Spleen (tissue), 11 donors: ENCODE data around the gene RMI2. TPM values are rescaled to one million over a fixed set of nuclear protein-coding genes. Genes with fewer than 3 reads are reported as not detected.
A peak's percentile ranks its signal among the peaks of the same experiment; 100 is the strongest.

Experiments used
- DNase-seq: peaks from one replicate; pipeline ENCODE4 v3.0.0-alpha.2; 2020
- H3K27ac ChIP-seq, 8 donors: fragments of 200-600 bp; sonication (generic) in 7 of 8; 1 replicate in 4 of 8; 2 replicates in 4 of 8; pipeline versions ENCODE4 v1.5.0 to v1.8.0; 2016 to 2021; ENCODE audit warnings: inconsistent platforms in 4 of 8, mild to moderate bottlenecking in 4 of 8, moderate library complexity in 1 of 8
- H3K27me3 ChIP-seq, 7 donors: fragments of 200-600 bp; sonication (generic) in 6 of 7; replicated peaks in 1 of 7; 1 replicate in 4 of 7; 2 replicates in 3 of 7; pipeline versions ENCODE4 v1.5.0 to v1.8.0; 2016 to 2021; ENCODE audit warnings: inconsistent platforms in 3 of 7, mild to moderate bottlenecking in 1 of 7
- H3K36me3 ChIP-seq, 6 donors: fragments of 200-600 bp; sonication (generic) in 5 of 6; 1 replicate in 4 of 6; 2 replicates in 2 of 6; pipeline versions ENCODE4 v1.5.0 to v1.8.0; 2016 to 2021; ENCODE audit warnings: inconsistent platforms in 2 of 6
- H3K4me1 ChIP-seq, 6 donors: fragments of 200-600 bp; sonication (generic) in 5 of 6; 1 replicate in 3 of 6; 2 replicates in 3 of 6; pipeline versions ENCODE4 v1.5.0 to v1.8.0; 2016 to 2021; ENCODE audit warnings: inconsistent platforms in 3 of 6
- H3K4me3 ChIP-seq, 8 donors: fragments of 200-600 bp; sonication (generic) in 7 of 8; 1 replicate in 4 of 8; 2 replicates in 4 of 8; pipeline versions ENCODE4 v1.5.0 to v1.8.0; 2016 to 2021; ENCODE audit warnings: inconsistent platforms in 4 of 8, mild to moderate bottlenecking in 4 of 8, moderate library complexity in 2 of 8
- H3K9me3 ChIP-seq, 8 donors: fragments of 200-600 bp; sonication (generic) in 7 of 8; 1 replicate in 4 of 8; 2 replicates in 4 of 8; pipeline versions ENCODE4 v1.5.0 to v1.8.0; 2016 to 2021; ENCODE audit warnings: inconsistent platforms in 4 of 8
- CTCF ChIP-seq, 11 experiments: fragments of 200-600 bp in 7 of 11; fragments of 450-650 bp in 4 of 11; sonication (generic) in 4 of 11; IDR thresholded peaks in 8 of 11; conservative IDR thresholded peaks in 3 of 11; 1 replicate in 7 of 11; 2 replicates in 4 of 11; pipeline versions ENCODE4 v1.4.0 to v1.8.0; 2016 to 2021; ENCODE audit warnings: antibody characterized with exemption in 11 of 11, inconsistent platforms in 4 of 11, mild to moderate bottlenecking in 1 of 11
- POLR2A ChIP-seq, 3 donors: fragments of 450-650 bp; IDR thresholded peaks; one replicate each; pipeline ENCODE4 v1.5.1; 2017; ENCODE audit warnings: antibody characterized with exemption in 3 of 3, mild to moderate bottlenecking in 1 of 3
- POLR2AphosphoS5 ChIP-seq, 3 donors: sonication (generic); formaldehyde crosslinking; IDR thresholded peaks; one replicate each; pipeline ENCODE4 v1.5.1; 2017; ENCODE audit warnings: antibody characterized with exemption in 3 of 3
- WGBS, 5 donors: extraction: QIAGEN DNeasy Blood & Tissue Kit in 3 of 5; methylation state at CpG; one replicate each; pipeline versions ENCODE4 v1.1.5 to v1.1.7; 2013 to 2018; 5-methylcytosine and 5-hydroxymethylcytosine counted together
- intact Hi-C: fragments of 100-400 bp; cut with DNase I; formaldehyde crosslinking; loops from one replicate; pipeline ENCODE4 v1.15.0; 2023; ENCODE audit warnings: low total_unique reads
- polyA plus RNA-seq, 3 donors: library from polyadenylated mRNA; stranded (reverse); fragments of 200-250 nt; gene quantifications; one replicate each; pipeline ENCODE4 v1.2.1, GENCODE V29; 2013
- total RNA-seq, 7 donors: library from RNA; depleted of rRNA in 3 of 7; stranded (reverse); fragments of >200 nt in 3 of 7; fragmentation: NEBNext Ultra II Directional in 4 of 7; extraction: Animal tissue kit (Norgen Biotek cat#: 25700) in 4 of 7; gene quantifications; one replicate each; pipeline versions ENCODE4 v1.1.0 to v1.2.1, GENCODE V29; 2016 to 2021
- donor health status: healthy with polysubstance abuse.
- donor health status: DM: no; HTN: no; CAD: no; lungs with moderate emphysema.
- donor health status: DM: no; HTN: no; CAD: no.
- donor health status: Bipolar disorder and iron deficiency.
- donor health status: healthy.
- donor health status: DM: no; HTN: no; CAD: no.
- donor health status: DM: yes; HTN: yes; CAD: no.

RMI2 gene
- total and polyA plus RNA-seq, 10 donors, result 2.4 to 23.6 (median 4.7) TPM

DNA sequence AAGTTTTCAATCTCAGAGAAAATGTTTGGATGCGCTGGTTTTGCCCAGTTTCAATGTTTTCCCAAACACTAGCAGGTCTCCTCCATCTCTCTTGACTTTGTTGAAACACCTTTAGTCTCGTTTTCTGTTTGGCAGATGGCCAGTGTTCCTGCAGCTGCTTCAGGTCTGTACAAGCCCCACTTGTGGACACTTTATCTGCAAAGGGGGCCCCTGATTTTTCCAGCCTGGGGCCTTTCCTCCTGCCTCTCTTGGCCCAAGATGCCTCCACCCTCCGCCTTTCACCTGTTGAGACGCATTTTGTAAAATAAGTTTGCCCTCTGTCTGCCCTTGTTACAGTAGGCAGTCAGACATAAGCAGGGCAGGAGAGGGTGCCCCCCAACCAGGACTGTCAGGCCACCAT is 42.3 kb upstream of the RMI2 start:
- DNase-seq, result no peak

GRCh38 chr16:11303405-11304138 is 41.7 kb upstream of the RMI2 start:
- H3K4me1 ChIP-seq, result peaks cover 3 to 66% (median 37%) of the 10 kb centered on the region in 6 donors
- peak overlapping the region in 1 of 8 donors; percentile 48 for H3K27ac ChIP-seq
- H3K4me3 ChIP-seq, result no peak overlapping the region
- H3K9me3 ChIP-seq, result no peaks in the 10 kb centered on the region
- no peak for DNase-seq
- no peaks in the 10 kb centered on the region for H3K27me3 ChIP-seq
- TF ChIP-seq POLR2A (IDR thresholded peaks at IDR 0.05), result no peak
- TF ChIP-seq POLR2AphosphoS5 (IDR thresholded peaks at IDR 0.05), result no peak
- no peak for TF ChIP-seq CTCF (IDR thresholded peaks at IDR 0.05 in 8 of 11, conservative IDR thresholded peaks at IDR 0.05 in 3 of 11)
- no peaks in the 10 kb centered on the region for H3K36me3 ChIP-seq
- intact Hi-C loops, result no loop called here
- WGBS, 5 donors, result 73 to 82% (median 77%) methylated on average over 18 of the region's 18 CpGs

More for the DNA sequence above, 42.3 kb upstream of the RMI2 start:
- Histone ChIP-seq H3K9me3 (no peaks in the 10 kb centered on the region), H3K4me1 (peaks cover 7 to 66% (median 37%) of the 10 kb centered on the region in 6 donors), H3K36me3 (no peaks in the 10 kb centered on the region), H3K4me3 (no peak overlapping the region), H3K27me3 (no peaks in the 10 kb centered on the region), H3K27ac (peak overlapping the region in 1 of 8 donors; percentile 48)
- 66 to 87% (median 85%) methylated on average over 3 to 4 of the region's 4 CpGs for WGBS, 5 donors
- no peak for TF ChIP-seq POLR2A (IDR thresholded peaks at IDR 0.05)
- no peak for TF ChIP-seq POLR2AphosphoS5 (IDR thresholded peaks at IDR 0.05)
- TF ChIP-seq CTCF (IDR thresholded peaks at IDR 0.05 in 8 of 11, conservative IDR thresholded peaks at IDR 0.05 in 3 of 11), result no peak
- intact Hi-C loops, result no loop called here

- Histone ChIP-seq H3K36me3 (no peaks in the 10 kb centered on the region), H3K27me3 (no peaks in the 10 kb centered on the region), H3K4me3 (no peak overlapping the region), H3K27ac (peak overlapping the region in 1 of 8 donors; percentile 84), H3K4me1 (peaks cover 12 to 73% (median 49%) of the 10 kb centered on the region in 6 donors), H3K9me3 (no peaks in the 10 kb centered on the region)
- TF ChIP-seq CTCF (IDR thresholded peaks at IDR 0.05 in 8 of 11, conservative IDR thresholded peaks at IDR 0.05 in 3 of 11) (no peak), POLR2AphosphoS5 (IDR thresholded peaks at IDR 0.05) (no peak), POLR2A (IDR thresholded peaks at IDR 0.05) (no peak)
- DNase-seq, result no peak
- intact Hi-C loops, result no loop called here
- WGBS, 5 donors, result 78 to 93% (median 86%) methylated on average over 8 of the region's 8 CpGs
Measured at GRCh38 chr16:11306381-11306780, 38.9 kb upstream of the RMI2 start.

DNA sequence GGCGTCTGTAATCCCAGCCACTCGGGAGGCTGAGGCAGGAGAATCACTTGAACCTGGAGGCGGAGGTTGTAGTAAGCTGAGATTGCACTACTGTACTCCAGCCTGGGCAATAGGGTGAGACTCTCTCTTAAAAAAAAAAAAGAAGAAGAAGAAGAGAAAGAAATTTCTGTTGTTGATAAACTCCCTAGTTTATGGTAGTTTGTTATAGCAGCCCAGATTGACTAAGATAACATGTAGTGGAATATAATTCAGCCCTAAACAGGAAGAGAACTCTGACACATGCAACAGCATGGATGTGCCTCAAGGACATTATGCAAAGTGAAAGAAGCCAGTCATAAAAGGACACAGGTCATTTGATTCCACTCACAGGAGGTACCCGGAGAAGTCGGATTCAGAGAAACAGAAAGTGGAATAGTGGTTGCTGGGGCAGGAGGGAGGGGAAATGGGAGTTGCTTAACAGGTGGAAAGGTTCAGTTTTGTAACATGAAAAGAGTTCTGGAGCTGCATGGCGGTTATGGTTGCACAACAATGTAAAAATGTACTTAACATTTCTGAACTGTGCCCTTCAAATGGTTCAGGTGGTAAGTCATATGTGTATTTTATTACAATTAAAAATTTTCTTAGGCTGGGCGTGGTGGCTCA is 38.1 kb upstream of the RMI2 start:
- H3K27ac ChIP-seq, result peak overlapping the region in 6 of 8 donors; percentile 3 to 88 (median 84)
- intact Hi-C loops, result no loop called here
- H3K27me3 ChIP-seq, result no peaks in the 10 kb centered on the region
- WGBS, 5 donors, result 55 to 78% (median 67%) methylated on average over 7 of the region's 7 CpGs
- no peaks in the 10 kb centered on the region for H3K36me3 ChIP-seq
- peaks cover 16 to 80% (median 55%) of the 10 kb centered on the region in 6 donors for H3K4me1 ChIP-seq
- TF ChIP-seq POLR2AphosphoS5 (IDR thresholded peaks at IDR 0.05), result no peak
- TF ChIP-seq POLR2A (IDR thresholded peaks at IDR 0.05), result no peak
- no peak for TF ChIP-seq CTCF (IDR thresholded peaks at IDR 0.05 in 8 of 11, conservative IDR thresholded peaks at IDR 0.05 in 3 of 11)
- H3K9me3 ChIP-seq, result no peaks in the 10 kb centered on the region
- DNase-seq, result no peak
- no peak overlapping the region for H3K4me3 ChIP-seq
